Measurements from ENCODE around the gene ZNF766. TPM values are rescaled to one million over a fixed set of nuclear protein-coding genes. Genes with fewer than 3 reads are reported as not detected.
"Not testable (repeated sequence)": the region's sequence is repeated elsewhere in the genome, so short reads cannot be mapped to it uniquely, and the experiment has no call there.

ZNF766 gene
- total RNA-seq, 1 donor from 2014 or later: 33.0 TPM

DNA sequence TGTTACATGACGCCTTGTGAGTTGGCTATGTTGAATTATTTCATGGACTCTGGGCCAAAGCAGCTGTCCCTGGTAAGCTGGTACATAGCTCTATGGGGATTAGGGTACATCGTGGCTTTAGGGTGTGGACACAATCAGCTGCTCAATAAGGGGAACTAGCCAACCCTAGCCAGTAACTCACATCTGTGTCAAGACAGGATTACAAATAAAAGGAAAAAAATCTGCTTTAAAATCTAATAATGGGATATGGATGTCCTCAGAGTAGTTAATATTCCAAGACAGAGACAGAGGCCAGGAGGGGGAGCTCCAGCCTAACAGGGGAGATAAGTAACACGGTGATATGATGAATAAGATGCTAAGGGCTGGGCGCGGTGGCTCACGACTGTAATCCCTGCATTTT is 21.1 kb upstream of the ZNF766 start:
- DNase-seq: no peak
- TF ChIP-seq, protein P1, sequence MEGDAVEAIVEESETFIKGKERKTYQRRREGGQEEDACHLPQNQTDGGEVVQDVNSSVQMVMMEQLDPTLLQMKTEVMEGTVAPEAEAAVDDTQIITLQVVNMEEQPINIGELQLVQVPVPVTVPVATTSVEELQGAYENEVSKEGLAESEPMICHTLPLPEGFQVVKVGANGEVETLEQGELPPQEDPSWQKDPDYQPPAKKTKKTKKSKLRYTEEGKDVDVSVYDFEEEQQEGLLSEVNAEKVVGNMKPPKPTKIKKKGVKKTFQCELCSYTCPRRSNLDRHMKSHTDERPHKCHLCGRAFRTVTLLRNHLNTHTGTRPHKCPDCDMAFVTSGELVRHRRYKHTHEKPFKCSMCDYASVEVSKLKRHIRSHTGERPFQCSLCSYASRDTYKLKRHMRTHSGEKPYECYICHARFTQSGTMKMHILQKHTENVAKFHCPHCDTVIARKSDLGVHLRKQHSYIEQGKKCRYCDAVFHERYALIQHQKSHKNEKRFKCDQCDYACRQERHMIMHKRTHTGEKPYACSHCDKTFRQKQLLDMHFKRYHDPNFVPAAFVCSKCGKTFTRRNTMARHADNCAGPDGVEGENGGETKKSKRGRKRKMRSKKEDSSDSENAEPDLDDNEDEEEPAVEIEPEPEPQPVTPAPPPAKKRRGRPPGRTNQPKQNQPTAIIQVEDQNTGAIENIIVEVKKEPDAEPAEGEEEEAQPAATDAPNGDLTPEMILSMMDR (IDR thresholded peaks at IDR 0.05): no peak
- Mint-ChIP-seq H3K4me1 (no peaks in the 10 kb centered on the region), H3K9me3 (peaks cover 5% of the 10 kb centered on the region), H3K36me3 (ENCODE audit: low read depth) (no peaks in the 10 kb centered on the region), H3K27ac (no peak overlapping the region), H3K4me3 (no peak overlapping the region), H3K27me3 (no peaks in the 10 kb centered on the region)
- POLR2A ChIA-PET: no interaction called here
- intact Hi-C loops (cut with micrococcal nuclease): no loop called here
- peak; percentile 71 for ATAC-seq (ENCODE audit: low read depth)
- CTCF ChIA-PET: interaction anchor here (0.8 to 2.0 kb wide), 3 partner anchors 11 to 502 kb away, joined by 3 to 12 read pairs (median 5); no protein-coding TSS in a partner anchor

DNA sequence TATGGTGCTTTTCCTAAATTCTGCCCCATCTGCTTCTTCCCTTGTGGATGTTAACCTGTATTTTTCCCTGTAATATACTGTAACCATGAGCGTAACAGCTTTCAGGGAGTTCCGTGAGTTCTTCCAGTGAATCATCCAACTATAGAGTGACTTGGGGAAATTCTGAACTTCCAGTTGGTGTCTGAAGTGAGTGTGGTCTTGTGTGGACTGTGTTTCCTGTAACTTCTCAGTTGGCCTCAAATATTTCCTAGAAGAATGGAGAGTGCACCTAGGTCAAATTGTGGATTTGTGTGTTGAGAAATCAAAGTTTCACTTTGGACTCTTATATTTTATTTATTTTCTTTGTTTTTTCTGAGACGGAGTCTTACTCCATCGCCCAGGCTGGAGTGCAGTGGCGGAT is 11.0 kb upstream of the ZNF766 start:
- no peaks in the 10 kb centered on the region for H3K4me1 Mint-ChIP-seq
- ATAC-seq (ENCODE audit: low read depth) (no peak), DNase-seq (no peak)
- H3K36me3 Mint-ChIP-seq (ENCODE audit: low read depth): no peaks in the 10 kb centered on the region
- ChIA-PET CTCF (no interaction called here), POLR2A (no interaction called here)
- H3K9me3 Mint-ChIP-seq: no peaks in the 10 kb centered on the region
- no peak overlapping the region for H3K4me3 Mint-ChIP-seq
- intact Hi-C loops (cut with micrococcal nuclease): no loop called here
- TF ChIP-seq, protein P1 (IDR thresholded peaks at IDR 0.05): no peak
- no peak overlapping the region for H3K27ac Mint-ChIP-seq
- peaks cover 2% of the 10 kb centered on the region for H3K27me3 Mint-ChIP-seq

DNA sequence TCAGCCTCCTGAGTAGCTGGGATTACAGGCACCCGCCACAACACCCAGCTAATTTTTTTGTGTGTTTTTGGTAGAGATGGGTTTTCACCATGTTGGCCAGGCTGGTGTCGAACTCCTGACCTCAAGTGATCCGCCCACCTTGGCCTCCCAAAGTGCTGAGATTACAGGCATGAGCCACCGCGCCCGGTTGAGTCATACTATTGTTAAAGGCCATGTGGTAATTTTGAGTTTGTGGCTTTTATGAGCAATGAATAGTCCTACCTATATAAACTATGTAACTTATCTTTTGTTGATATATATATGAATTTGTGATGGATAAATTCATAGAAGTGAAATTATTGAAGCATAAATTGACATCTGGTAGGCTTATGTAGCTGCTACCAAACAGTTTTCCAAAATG is 3.8 kb upstream of the ZNF766 start:
- H3K36me3 Mint-ChIP-seq (ENCODE audit: low read depth); H3K27ac Mint-ChIP-seq; DNase-seq; H3K9me3 Mint-ChIP-seq; H3K27me3 Mint-ChIP-seq; ATAC-seq (ENCODE audit: low read depth); CTCF ChIA-PET; H3K4me3 Mint-ChIP-seq; POLR2A ChIA-PET: not testable (repeated sequence)
- H3K4me1 Mint-ChIP-seq: peaks cover 12% of the 10 kb centered on the region
- intact Hi-C loops (cut with micrococcal nuclease): loop anchor here (5.0 kb wide), 1 partner anchor 472 kb away; the partner anchor contains the start of gene ZNF611

DNA sequence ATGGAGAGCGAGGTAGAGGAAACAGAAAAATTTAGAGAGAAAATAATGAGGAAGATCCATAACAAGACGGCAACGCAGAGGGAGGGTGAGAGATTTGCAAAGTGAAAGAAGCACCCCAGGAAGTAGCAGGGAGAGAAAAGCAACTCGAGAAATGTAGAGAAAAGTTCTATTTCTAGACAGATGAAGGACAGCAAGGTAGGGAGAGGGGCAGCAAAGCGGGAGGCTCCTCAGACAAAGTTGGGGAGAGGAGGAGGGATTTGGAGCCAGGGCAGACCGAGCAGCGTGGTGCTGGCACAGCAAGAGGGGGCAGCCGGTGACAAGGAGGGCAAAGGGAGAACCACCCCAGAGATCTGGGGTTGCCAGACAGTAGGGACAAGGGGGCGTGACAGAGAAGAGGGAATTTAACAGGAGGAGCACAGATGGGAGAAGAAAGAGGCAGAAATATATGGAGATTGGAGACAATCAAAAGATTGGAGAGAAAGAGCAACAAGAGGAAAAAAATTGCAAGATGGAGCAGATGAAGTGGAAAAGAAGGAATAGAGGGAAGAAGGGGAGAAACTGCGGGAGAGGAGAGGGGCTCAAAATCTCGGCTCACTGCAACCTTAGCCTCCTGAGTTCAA is 989 bp downstream of the ZNF766 start:
- DNase-seq (no peak), ATAC-seq (ENCODE audit: low read depth) (no peak)
- Mint-ChIP-seq H3K4me3 (peak overlapping the region; percentile 98), H3K27me3 (no peaks in the 10 kb centered on the region), H3K27ac (peak overlapping the region; percentile 94), H3K36me3 (ENCODE audit: low read depth) (peaks cover 44% of the 10 kb centered on the region), H3K4me1 (peaks cover 51% of the 10 kb centered on the region), H3K9me3 (peaks cover 3% of the 10 kb centered on the region)
- ChIA-PET POLR2A (interaction anchor here (1.0 to 1.3 kb wide), 2 partner anchors 26 to 99 kb away, joined by 4 to 6 read pairs; partner anchors contain the start of gene ZNF880), CTCF (no interaction called here)
- intact Hi-C loops (cut with micrococcal nuclease): no loop called here
- TF ChIP-seq, protein P1 (IDR thresholded peaks at IDR 0.05): no peak

DNA sequence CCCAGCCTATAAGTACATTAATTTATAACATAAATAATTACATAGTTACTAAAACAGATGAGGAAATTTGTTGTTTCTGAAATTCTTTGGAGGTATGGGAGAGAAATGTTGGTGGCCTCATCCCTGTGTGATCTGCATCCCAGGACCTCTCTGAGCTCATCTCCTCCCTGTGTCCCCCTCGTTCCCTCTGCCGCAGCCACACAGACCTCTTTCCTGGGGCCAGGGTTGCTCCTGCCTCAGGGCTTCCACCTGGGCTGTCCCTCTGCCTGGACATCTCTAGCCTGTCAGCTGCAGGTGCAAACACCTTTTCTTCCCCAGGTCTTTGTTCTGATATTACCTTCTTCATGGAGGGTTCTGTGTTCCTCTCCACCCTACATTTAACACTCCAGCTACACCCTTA is 3.9 kb downstream of the ZNF766 start:
- DNase-seq (no peak), ATAC-seq (ENCODE audit: low read depth) (no peak)
- TF ChIP-seq, protein P1 (IDR thresholded peaks at IDR 0.05): no peak
- H3K36me3 Mint-ChIP-seq (ENCODE audit: low read depth): peaks cover 66% of the 10 kb centered on the region
- intact Hi-C loops (cut with micrococcal nuclease): no loop called here
- H3K27me3 Mint-ChIP-seq: no peaks in the 10 kb centered on the region
- no peak overlapping the region for H3K27ac Mint-ChIP-seq
- peaks cover 76% of the 10 kb centered on the region for H3K4me1 Mint-ChIP-seq
- peak overlapping the region; percentile 28 for H3K4me3 Mint-ChIP-seq
- H3K9me3 Mint-ChIP-seq: peaks cover 3% of the 10 kb centered on the region
- POLR2A ChIA-PET: no interaction called here
- CTCF ChIA-PET: no interaction called here

DNA sequence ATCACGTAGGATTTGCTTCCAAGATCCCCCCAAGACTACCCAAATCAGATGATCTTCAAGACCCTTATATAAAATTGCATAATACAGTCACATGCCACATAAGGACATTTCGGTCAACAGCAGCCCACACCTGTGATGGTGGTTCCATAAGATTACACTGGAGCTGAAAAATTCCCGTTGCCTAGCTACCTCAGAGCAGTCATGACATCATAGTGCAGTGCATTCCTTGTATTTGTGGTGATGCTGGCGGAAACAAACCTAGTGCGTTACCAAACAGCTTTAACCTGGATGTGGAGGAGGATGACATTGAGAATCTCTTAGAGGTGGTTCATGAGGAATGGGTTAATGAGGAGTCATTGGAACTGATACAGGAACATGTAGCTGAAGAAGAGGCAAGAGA is 4.8 kb downstream of the ZNF766 start:
- Mint-ChIP-seq H3K4me1 (peaks cover 83% of the 10 kb centered on the region), H3K27ac (no peak overlapping the region), H3K27me3 (no peaks in the 10 kb centered on the region), H3K4me3 (peak overlapping the region; percentile 2), H3K9me3 (peaks cover 3% of the 10 kb centered on the region), H3K36me3 (ENCODE audit: low read depth) (peaks cover 75% of the 10 kb centered on the region)
- intact Hi-C loops (cut with micrococcal nuclease): no loop called here
- ATAC-seq (ENCODE audit: low read depth) (no peak), DNase-seq (no peak)
- TF ChIP-seq, protein P1 (IDR thresholded peaks at IDR 0.05): no peak
- ChIA-PET CTCF (no interaction called here), POLR2A (no interaction called here)
